ENCODE measurements around the gene KNSTRN.

DNA sequence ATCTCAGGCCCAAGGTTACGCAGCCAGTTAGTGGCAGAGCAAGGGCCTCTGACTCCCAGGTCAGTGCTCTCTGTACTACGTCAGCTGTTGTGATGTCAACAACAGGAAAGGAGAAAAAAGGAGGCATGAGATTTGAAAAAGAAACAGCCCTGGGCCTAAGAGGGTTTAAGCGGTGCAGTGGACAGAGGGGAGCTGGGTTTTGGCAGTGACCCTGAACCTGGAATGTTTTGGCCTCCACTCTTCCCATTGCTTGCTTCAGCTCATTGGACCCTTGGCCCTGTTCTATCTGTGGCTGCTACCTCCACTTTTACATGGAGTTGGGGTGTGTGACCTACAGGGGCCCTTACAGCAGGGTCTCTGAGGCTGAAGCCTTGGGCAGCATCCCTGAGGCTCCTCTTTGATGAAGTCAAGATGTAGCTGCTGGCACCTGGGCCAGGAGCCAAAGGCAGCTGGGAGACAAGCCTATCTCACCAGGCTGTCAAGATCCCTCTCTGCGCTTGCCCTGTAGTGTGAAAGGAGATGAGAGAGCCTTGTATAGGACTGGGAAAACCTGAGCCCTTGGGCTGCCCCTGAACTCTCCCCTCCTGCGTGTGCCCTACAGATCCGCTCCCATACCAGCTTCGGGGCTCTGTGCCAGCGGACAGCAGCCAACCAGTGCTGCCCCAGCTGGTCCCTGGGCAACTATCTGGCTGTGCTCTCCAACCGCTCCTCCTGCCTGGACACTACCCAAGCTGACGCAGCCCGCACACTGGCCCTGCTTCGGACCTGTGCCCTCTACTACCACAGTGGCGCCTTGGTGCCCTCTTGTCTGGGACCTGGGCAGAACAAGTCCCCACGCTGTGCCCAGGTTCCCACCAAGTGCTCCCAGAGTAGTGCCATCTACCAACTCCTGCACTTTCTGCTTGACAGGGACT, 15.8 kb upstream of the KNSTRN start:
- TF ChIP-seq, protein P1, sequence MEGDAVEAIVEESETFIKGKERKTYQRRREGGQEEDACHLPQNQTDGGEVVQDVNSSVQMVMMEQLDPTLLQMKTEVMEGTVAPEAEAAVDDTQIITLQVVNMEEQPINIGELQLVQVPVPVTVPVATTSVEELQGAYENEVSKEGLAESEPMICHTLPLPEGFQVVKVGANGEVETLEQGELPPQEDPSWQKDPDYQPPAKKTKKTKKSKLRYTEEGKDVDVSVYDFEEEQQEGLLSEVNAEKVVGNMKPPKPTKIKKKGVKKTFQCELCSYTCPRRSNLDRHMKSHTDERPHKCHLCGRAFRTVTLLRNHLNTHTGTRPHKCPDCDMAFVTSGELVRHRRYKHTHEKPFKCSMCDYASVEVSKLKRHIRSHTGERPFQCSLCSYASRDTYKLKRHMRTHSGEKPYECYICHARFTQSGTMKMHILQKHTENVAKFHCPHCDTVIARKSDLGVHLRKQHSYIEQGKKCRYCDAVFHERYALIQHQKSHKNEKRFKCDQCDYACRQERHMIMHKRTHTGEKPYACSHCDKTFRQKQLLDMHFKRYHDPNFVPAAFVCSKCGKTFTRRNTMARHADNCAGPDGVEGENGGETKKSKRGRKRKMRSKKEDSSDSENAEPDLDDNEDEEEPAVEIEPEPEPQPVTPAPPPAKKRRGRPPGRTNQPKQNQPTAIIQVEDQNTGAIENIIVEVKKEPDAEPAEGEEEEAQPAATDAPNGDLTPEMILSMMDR (IDR thresholded peaks at IDR 0.05) = no peak
- no peak for TF ChIP-seq POLR2A (IDR thresholded peaks at IDR 0.05)
